ENCODE results near the gene OBSCN. TPM values are rescaled to one million over a fixed set of nuclear protein-coding genes. Genes with fewer than 3 reads are reported as not detected.

OBSCN gene
- total RNA-seq, 1 experiment from 2014 or later = 33.3 TPM

- H3K23ac ChIP-seq (ENCODE audit: insufficient read length, low read depth, low read length) = no peak within 1 kb of the TSS
- H3K18ac ChIP-seq (ENCODE audit: insufficient read length, low read depth, low read length) = no peak within 1 kb of the TSS
- no peak within 1 kb of the TSS for H3K56ac ChIP-seq (ENCODE audit: insufficient read length, low read depth, low read length)
- no peak within 1 kb of the TSS for H3K4ac ChIP-seq (ENCODE audit: low read depth, low read length)
- no peak within 1 kb of the TSS for H2BK12ac ChIP-seq (ENCODE audit: insufficient read length, low read depth, low read length)
- H3K4me2 ChIP-seq (ENCODE audit: insufficient read depth, insufficient read length, low read length) = peak within 1 kb of the TSS; percentile 21
- no peak within 1 kb of the TSS for H2AFZ ChIP-seq (ENCODE audit: low read length)
- Mint-ChIP-seq H3K4me1 (peaks cover 16 to 17% of the 10 kb centered on the region in 2 experiments), H3K36me3 (ENCODE audit: insufficient read depth in 1 of 3, low read depth in 3 of 3) (peaks cover 0 to 3% (median 2%) of the 10 kb centered on the region in 3 experiments; a peak in 4 of 7 replicates), H3K9me3 (0 out of 5 replicates have a peak, but pooled peaks cover 0 to 3% of the 10 kb centered on the region in 2 experiments), H3K4me3 (peak within 1 kb of the TSS; percentile 70 to 77), H3K27ac (no peak within 1 kb of the TSS), H3K27me3 (ENCODE audit: low read depth) (peaks cover 80% of the 10 kb centered on the region)
- peaks cover 23% of the 10 kb centered on the region; the same call in 1 of the 2 replicates for H3K27me3 ChIP-seq (ENCODE audit: insufficient read depth, low read length)
- H4K91ac ChIP-seq (ENCODE audit: insufficient read length, low read depth, low read length) = no peak within 1 kb of the TSS
- H3T11ph ChIP-seq (ENCODE audit: low read length) = no peak within 1 kb of the TSS
- no peak within 1 kb of the TSS for H2BK15ac ChIP-seq (ENCODE audit: low read depth, low read length)
- no peaks in the 10 kb centered on the region for H3K79me2 ChIP-seq (ENCODE audit: insufficient read depth, low read length)
- TF ChIP-seq CTCF (conservative IDR thresholded peaks at IDR 0.05) = peak; percentile 65
- no peak within 1 kb of the TSS for H2BK20ac ChIP-seq (ENCODE audit: low read depth, low read length, poor library complexity, severe bottlenecking)
- H2AK5ac ChIP-seq (ENCODE audit: insufficient read length, low read length) = no peak within 1 kb of the TSS
- H4K5ac ChIP-seq (ENCODE audit: insufficient read length, low read depth, low read length) = no peak within 1 kb of the TSS
- no peak within 1 kb of the TSS for H4K8ac ChIP-seq (replicated peaks; ENCODE audit: insufficient read length, low read depth, low read length)
- no peak within 1 kb of the TSS; the same call in 1 of the 2 replicates for H3K14ac ChIP-seq (ENCODE audit: insufficient read depth, low read length)
- no CpG with 5 or more reads among the region's 59 CpGs for WGBS (ENCODE audit: extremely low coverage, insufficient read length, low lambda C conversion rate)
- H4K20me1 ChIP-seq (ENCODE audit: control insufficient read depth, insufficient read depth, insufficient read length) = peaks cover 2% of the 10 kb centered on the region
- no peaks in the 10 kb centered on the region for H3K9me3 ChIP-seq (ENCODE audit: control insufficient read depth, low read depth, low read length)
- H2BK120ac ChIP-seq (ENCODE audit: low read depth, low read length, poor library complexity, severe bottlenecking) = no peak within 1 kb of the TSS
- no peaks in the 10 kb centered on the region for H3K79me1 ChIP-seq (ENCODE audit: insufficient read depth, low read depth, low read length, poor library complexity, severe bottlenecking)
- H3K9ac ChIP-seq (ENCODE audit: extremely low read depth, insufficient read length, low read length) = no peak within 1 kb of the TSS
- H3K23me2 ChIP-seq (ENCODE audit: insufficient read length, low read depth, low read length, poor library complexity, severe bottlenecking) = no peaks in the 10 kb centered on the region
- DNase-seq = peak; percentile 70
- H3K27ac ChIP-seq (ENCODE audit: insufficient read length, low read depth, low read length) = no peak within 1 kb of the TSS
- H2BK5ac ChIP-seq (ENCODE audit: insufficient read length, low read length) = no peak within 1 kb of the TSS
- H3K4me1 ChIP-seq (ENCODE audit: insufficient read depth, low read length) = no peaks in the 10 kb centered on the region
Observed at GRCh38 chr1:228416217-228416933, 208.5 kb downstream of the OBSCN start, which contains the start of gene TRIM17. TSS of gene TRIM17 (minus strand) at chr1:228416861. CDS start at chr1:228415072, 1,789 bp downstream.

All from H9 (cell line).